Stimulated activated CD8-positive, alpha-beta memory T cell treated with anti-CD3 and anti-CD28 coated beads, Interleukin-4, amount 100 ng/mL, for 1 hour (primary cell): ENCODE data around the gene GALNT18.

ENCODE experiments used
- DNase-seq, 2 donors: peaks; one replicate each; pipeline ENCODE4 v3.0.0-alpha.2; 2020; ENCODE audit warnings: low read depth in 2 of 2, low spot score in 1 of 2

GALNT18 gene

DNA sequence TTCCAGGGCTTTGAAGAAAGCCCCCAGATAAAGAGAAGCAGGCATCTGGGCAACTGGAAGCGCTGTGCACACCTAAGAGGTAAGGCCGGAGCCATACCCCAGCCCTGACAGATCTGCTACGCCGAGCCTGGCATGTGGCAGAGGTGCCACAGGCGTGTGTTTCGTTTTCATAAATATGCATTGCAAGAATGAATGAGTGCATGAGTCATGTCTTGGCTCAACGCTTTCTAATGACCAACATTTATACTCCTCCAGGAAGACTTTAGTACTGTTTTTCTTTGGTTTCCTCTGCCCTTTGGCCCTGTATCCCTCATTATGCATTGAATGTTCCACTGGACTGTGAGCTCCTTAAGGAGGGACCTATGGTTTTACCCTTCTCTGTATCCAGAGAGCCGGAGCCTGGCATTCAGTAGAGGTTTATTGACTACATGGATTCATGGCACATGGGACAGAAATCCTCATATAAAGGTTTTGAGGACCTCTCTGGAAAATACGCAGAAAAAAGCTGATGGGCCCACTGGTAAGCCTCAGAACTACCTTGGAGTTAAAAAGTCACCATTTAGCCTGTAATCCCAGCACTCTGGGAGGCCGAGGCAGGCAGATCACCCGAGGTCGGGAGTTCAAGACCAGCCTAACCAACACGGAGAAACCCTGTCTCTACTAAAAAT is 229.9 kb downstream of the GALNT18 start:
- DNase-seq, result no peak

DNA sequence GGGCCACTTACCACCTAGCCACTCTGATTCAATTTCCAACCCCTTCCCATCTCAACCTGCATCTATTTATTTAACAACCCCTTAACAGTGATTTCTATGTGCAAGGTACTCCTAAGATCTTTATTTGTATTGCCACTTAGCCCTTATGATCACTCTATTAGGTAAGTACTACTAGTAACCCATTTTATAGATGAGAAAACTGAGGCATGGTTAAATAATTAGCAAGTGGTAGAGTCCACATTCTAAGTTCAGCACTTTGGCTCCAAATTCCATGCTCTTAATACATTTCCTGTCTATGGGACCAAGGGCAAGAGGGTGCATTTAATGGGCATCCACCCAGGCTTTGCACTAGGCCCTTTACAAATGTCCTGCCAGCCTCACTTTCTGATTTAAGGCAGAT is 230.6 kb downstream of the GALNT18 start:
- no peak for DNase-seq

DNA sequence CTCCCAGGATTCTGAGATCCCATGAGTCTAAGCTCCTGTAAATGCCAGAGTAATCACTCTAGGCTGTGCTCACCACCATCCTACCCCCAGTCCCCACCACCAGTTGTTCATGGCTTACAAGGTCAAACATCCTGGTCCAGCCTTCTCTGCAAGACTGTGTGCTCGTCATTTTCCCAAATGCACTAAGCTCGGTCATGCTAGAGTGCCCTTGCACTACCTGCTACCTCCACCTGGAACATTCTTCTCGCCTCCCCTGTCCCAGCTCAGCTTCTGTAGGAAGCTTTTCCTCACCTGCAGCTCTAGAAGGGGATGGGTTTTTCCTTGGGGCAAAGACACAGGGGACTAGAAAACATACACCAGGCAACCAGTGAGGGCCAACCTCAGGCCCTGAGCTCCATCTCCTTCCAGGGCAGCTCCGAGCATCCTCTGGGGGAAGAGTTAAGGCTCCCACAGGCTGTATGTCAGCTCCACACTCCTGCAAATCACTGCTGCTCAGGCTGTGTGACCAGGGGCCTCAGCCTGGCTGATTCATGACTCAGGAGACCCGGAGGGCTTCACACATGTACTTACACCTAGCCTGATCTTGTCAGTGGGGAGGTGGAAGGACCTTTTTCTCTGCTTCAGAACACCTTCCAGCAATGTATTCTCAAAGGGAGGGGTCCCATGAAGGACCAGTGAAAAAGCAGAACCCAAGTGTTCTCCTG is 231.6 kb downstream of the GALNT18 start:
- DNase-seq, result no peak

DNA sequence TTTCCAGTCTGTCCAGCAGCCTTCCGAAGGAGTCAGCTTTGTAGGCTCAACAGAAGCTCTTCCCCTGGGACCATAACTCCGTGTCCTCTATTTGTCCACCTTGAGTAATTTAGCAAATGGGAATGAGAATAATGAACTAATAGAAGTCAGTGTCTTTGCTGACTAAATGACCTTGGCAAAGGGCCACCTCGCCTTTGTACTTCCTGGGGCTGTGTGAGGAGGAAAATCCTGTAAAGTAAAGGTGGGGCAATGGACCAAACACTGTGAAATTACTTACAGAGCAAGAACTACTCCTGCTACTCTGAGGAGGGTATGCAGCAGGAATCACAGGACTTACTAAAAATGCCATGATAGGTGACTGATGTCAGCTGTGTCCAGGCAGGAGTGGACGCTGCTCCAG is 232.6 kb downstream of the GALNT18 start:
- no peak for DNase-seq

DNA sequence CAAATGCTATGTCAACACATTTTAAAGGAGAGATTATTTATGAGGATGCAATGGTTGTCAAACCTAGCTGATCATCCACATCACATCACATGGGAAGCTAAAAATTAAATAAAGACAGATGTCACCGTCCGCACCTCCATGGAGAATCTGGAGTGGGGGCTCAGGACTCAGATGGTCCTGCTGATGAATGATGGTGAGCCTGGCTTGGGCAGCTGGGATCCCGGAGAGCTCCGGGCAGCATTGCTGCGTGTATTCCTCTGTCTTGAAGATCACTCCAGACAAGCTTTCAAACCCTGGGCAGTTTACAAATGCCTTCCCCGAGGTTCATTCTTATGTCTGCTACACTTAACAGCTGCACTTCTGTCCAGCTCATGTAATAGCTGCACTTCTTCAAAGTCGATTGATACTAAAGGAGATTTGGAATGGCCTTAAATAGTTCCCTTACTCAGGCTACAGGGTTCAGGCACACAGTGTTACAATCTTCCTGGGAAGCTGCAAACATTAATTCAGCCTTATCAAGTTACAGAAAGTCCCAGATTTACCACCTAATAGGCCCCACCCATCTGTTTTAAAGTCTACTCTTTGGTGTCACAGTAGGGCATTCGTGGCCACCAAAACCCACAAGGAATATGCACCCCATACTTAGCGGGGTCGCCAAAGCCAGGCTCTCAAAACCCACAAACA is 234.0 kb downstream of the GALNT18 start:
- no peak for DNase-seq

DNA sequence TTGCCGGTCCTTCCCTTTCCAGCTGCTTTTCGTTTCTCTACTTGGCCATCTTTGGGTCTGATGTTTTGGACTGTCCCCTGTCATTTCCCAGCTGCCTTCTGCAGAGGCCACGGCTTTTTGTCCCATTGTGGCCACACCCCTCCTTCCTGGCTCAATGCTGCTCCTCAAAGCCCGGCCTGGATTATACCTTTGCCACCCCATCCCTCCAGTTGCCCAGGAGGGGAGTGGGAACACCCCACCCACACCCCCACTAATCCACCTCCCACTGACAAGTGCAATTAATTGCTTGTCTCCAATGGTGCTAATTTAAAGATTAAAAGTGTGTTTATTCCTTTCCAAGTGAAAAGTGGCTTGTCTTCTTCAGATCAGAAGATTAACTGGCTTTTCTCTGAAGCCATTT is 234.6 kb downstream of the GALNT18 start:
- no peak for DNase-seq

DNA sequence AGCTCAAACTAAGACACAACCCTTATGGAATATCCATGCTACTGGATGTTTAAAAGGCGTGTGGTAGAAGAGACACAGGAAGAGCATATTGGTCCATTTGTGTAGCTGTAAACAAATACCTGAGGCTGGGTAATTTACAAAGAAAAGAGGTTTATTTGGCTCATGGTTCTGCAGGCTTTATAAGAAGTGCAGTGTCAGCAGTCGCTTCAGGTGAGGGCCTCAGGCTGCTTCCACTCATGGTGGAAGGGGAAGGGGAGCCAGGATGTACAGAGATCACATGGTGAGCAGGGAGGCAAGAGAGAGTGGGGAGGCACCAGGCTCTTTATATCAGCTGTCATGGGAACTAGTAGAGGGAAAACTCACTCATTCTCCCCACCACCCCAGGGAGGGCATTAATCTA is 237.0 kb downstream of the GALNT18 start:
- DNase-seq, result no peak

DNA sequence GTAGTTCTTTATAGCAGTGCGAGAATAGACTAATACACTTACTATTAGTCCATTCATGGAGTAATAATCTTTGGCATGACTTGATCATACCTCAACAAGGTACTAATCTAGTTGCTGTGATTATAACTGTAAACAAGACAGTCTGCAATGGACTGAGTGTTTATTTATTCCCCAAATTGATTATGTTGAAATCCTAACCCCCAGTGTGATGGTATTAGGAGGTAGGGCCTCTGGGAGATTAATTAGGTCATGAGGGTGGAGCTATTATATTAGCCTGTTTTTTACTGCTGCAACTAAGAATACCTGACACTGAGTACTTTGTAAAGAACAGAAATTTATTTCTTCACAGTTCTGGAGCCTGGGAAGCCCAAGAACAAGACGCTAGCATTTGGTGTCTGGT is 237.8 kb downstream of the GALNT18 start:
- no peak for DNase-seq

DNA sequence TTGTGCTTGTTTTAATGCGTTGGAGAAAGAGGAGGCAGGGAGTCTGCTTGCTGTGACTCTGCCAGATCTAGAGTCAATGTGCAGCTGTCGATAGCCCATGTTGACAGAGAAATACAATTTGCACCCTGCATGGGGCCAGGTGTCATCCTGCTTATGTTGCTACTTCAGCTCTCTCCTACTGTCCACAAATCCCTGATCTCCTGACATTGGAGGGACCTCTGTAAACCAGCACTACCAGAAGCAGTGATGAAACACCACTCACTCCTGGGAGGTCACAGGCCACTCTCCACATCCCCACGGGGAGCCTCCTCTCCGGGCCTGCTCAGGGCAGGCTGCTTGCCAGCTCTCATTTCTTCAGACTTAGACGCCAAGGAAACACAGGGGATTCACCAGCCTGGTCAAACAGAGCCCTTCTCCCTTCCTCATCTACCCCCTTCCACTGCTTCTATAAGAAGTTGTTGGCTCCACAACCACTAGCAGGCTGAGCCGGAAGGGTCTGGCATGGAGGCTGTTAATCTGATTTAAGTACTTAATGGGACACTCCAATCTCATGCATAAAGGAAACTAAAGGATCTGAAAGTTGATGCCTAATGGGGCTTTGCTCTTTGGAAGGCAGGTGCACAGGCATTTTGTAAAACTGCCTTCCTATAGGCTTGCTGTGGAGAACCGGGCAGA is 238.8 kb downstream of the GALNT18 start:
- no peak for DNase-seq

DNA sequence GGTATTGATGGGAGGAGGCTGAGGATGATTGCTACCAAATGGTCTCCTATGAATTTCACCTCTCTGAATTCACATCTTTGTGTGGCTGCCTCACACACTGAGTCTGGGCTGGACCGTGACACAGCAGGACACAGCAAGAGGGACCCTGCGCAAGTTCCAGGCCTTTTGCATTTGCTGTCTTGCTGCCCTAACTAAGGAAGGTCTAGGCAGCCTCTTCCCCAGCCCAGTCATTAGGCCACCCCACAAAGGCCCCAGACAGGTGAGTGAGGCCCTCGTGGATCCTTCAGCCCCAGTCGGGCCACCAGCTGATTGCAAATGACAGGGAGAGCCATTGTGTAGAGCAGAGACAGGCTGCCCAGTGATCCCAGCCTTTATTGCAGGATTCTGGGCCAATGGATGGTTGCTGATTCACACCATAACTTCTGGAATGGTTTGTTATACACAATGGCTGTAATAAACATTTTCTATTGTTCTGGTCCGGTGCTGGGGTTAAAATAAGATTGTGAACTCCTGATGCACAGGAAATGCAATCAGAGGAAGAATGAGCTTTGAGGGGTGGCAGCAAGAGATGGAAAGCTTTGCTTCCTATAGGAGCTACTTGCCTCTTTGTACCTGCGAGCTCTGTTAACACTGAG is 240.2 kb downstream of the GALNT18 start:
- no peak for DNase-seq

DNA sequence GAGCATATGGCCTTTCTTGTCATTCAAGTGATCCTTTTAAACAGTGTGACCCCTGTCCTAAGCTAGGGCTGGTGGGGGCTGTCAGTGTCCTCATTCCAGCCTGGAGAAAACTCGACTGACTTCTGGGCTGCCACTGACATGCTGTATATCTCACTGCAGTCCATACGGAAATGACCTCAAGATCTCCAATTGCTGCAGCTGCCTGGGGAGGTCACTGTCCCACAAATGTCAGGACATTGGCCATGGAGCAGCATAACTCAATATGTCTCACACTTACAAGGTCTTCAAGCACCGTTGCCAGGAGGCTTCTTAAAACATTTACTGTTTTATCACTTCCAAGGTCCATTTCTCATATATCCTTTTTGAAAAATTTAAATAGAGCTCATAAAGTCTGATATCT is 240.9 kb downstream of the GALNT18 start:
- no peak for DNase-seq

DNA sequence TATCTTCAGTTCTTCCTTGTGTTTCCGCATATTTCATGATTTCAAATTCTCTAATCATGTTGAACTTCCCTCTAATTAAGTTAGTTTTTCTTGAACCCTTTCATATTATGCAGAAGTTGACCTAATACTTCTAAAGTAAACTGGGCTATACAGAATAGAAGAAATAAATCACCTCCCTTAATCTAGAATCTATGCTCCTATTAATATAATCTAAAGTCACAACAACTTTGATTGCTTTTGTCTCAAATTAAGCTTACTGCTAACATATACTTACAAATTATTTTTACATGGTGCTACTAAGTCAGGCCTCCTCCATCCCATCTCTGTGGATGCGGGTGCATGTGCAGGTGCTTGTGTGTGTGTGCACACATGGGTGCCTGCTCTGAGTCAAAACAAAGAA is 241.5 kb downstream of the GALNT18 start:
- DNase-seq, result no peak

DNA sequence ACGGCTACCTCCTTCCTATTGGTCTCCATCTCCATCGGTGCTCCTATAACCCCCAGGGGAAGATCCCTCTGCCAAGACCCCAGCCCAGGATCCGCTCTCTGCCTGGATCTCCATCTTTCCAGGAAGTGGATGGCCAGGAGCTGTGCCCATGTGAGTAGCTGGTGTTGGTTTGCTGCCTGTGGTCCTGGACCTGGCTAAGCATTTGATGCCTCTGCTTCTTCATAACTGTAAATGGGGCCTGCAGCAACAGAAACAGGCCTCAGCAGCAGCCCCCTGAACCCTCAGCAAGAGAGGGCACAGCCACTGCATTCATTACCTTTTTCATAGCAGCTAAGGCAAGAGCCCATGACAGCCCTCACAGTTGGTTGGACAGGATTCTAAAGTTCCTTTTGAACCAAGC is 242.1 kb downstream of the GALNT18 start:
- no peak for DNase-seq

DNA sequence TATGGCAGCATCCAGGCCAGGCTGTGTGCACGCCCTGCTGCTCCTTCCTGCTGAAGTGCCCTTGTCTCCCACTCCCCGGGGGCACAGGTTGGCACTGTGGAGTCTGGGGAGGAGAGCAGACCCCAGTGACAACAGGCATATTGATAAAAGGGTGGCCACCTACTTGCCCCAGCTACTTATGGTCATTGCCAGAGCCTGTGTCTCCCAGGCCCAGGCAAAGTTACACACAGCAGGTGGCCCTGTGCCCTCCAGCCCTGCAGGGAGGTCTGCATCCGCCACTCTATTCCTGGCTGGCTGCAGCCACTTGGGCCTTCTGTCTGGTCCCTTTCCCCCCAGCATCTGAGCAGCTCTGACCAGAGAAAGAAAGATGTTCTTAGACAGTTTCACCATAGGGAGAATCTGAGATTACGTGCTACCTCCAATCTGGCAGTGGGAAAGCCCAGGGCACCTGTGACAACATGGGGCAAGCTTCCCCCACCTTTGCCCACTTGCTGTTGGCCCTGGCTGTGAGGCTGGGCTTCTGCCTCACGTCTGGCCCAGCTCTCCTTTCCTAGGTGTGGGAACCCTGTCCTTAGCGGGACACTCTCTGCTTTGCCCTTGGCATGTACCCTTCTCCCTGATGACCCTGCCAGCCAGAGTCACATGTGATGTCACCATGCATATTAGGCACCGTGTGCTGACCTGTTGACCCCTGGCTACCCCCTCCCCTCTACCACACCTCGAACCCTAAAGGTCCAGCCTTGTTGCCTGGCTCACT is 243.4 kb downstream of the GALNT18 start:
- DNase-seq, result no peak

DNA sequence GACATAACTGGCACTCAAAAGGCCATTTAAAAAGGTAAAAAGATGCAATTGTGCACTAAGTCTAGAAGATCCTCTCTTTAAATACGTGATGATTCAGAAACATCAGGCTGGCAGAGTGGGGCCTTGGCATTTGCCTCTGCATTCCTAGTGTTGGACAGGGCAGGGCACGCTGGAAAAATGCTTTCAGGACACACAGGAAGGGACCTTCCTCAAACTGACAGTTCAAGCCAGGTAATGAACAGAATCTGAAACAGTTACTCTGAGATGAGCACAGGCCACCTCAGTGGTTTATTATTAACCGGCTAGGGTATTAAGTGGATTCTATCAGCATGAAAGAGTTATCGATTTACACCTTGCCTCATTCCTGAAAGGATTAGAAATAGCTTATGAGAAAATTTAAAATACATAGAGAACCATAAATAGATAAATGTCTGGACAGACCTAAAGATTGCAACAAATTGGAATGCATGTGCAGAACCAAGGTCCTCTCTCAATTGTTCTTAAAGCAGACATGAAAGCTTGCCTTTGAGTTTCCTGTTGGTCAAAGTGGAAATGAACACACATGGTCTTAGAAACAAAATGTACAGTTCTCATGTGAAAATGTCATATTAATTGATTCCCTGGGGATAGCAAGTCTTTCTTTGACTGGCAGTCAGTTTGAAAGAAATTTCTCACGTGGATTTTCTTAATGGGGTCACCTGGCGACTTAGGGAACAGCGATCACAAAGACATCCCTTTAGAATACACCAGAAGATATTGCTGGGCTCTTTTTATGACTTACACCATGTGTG is 247.3 kb downstream of the GALNT18 start:
- DNase-seq, result no peak

DNA sequence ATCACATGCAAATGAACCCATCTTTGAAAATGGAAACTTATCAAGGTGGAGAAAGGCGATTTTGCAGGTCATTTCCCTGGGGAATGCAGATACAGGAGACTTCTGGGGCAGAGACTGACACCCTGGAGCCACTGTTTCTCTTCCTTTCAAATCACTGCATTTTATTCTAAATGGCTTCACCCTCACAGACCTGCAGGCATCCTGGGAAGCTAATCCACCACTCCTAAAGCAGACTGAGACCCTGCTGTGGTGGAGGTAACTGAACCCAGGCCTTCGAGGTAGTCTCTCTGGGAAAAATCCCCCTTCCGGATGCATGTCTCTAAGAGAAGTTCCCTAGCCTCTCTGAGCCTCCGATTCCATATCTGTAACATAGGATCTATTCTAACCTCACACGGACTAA is 247.9 kb downstream of the GALNT18 start:
- DNase-seq, result no peak

DNA sequence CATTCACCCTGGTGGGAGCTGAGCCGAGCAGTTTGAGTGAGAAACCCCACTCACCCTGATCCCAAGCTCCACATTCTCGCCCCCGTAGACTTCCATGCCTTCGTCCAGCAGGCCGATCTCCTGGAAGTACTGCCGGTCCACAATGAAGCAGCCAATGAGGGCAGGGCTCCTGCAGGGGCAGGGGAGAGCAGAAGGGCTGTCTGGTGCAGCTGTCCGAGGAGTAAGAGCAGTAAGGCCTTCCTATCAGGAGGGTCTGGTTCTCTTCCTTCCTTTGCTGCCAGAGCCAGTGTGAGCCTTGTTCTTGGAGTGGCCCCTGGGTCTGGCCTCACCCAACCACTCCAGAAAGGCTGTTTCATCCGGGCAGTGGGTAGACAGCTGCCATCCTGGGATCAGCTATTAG is 249.3 kb downstream of the GALNT18 start:
- DNase-seq, result no peak

DNA sequence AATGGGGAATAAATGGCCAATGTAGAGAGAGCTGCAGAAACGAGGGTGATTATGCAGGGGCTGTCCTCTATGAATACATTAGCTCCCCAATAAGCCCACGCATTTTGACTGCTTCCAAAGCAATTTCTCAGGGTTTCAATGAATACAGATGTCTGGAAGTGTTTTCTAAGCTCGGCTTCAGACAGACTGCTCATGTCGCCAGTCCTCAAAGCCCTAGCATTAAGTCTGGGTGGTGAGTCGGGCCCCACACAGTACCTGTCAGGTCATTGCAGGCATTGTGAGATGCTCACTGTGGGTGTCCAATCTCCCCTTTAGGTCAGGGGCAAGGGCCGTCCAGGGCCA is 250.9 kb downstream of the GALNT18 start:
- no peak for DNase-seq

DNA sequence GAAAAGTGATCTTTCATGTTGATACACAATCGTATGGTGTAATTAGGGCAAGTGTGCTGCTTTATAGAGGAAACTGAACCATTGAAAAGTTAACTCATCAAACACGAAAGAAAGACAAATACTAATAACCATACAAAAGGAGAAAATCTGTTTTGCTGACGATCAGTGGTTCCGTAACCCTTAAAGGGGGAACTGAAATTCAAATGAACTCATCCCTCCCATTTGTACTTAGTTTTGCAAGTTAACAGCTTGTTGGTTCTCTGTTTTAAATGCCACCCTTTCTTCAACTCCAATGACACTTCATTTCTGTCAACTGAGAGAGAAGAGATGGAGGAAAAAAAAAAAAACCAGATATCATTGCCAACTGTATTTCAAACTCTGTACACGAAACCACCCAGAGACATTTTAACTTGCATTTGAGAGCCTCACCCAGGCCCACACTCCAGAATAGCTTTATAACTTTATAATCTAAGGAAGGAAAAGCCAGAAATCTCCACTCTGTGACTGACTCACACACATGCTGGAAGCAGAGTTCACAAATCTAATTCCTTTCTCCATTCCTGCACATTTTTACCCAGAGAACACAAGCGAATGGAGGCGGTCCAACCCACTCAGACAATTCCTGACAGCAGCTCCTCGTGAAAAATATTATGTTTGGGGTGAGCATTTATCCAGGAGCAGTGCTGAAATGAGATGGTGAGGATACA is 251.4 kb downstream of the GALNT18 start:
- no peak for DNase-seq
